Activated naive CD8-positive, alpha-beta T cell (primary cell): ENCODE results near the gene DTD2.
"Not testable (repeated sequence)": the region's sequence is repeated elsewhere in the genome, so short reads cannot be mapped to it uniquely, and the experiment has no call there.

Experiments
- H3K27ac Mint-ChIP-seq: one replicate; pipeline ENCODE4 v1.8.0; 2021; ENCODE audit warnings: mixed read lengths
- H3K27me3 Mint-ChIP-seq: one replicate; pipeline ENCODE4 v1.8.0; 2021; ENCODE audit warnings: mixed read lengths
- H3K36me3 Mint-ChIP-seq: one replicate; pipeline ENCODE4 v1.8.0; 2021; ENCODE audit warnings: mixed read lengths
- H3K4me1 Mint-ChIP-seq: one replicate; pipeline ENCODE4 v1.8.0; 2021; ENCODE audit warnings: low read depth, mixed read lengths
- H3K4me3 Mint-ChIP-seq: one replicate; pipeline ENCODE4 v1.8.0; 2021; ENCODE audit warnings: mild to moderate bottlenecking, mixed read lengths
- H3K9me3 Mint-ChIP-seq: one replicate; pipeline ENCODE4 v1.8.0; 2021; ENCODE audit warnings: low read depth, mixed read lengths

Gene DTD2

DNA sequence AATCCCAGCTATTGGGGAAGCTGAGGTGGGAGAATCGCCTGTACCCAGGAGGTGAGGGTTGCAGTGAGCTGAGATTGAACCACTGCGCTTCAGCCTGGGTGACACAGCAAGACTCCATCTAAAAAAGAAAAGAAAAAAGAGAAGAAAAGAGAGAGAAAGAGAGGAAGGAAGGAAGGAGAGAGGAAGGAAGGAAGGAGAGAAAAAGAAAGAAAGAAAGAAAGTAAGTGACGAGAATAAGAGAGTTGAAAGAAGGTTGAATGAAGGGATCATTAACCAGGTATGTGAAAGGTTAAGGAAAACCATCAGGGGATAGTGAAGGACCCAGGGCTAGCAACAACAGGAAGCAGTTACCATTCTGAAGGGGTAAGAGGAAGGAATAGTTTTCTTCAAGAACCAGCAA lies 4.2 kb upstream of the DTD2 start:
- Mint-ChIP-seq H3K4me3 (no peak overlapping the region), H3K9me3 (no peaks in the 10 kb centered on the region), H3K27me3 (no peaks in the 10 kb centered on the region), H3K4me1 (peaks cover 14% of the 10 kb centered on the region), H3K36me3 (no peaks in the 10 kb centered on the region), H3K27ac (no peak overlapping the region)

DNA sequence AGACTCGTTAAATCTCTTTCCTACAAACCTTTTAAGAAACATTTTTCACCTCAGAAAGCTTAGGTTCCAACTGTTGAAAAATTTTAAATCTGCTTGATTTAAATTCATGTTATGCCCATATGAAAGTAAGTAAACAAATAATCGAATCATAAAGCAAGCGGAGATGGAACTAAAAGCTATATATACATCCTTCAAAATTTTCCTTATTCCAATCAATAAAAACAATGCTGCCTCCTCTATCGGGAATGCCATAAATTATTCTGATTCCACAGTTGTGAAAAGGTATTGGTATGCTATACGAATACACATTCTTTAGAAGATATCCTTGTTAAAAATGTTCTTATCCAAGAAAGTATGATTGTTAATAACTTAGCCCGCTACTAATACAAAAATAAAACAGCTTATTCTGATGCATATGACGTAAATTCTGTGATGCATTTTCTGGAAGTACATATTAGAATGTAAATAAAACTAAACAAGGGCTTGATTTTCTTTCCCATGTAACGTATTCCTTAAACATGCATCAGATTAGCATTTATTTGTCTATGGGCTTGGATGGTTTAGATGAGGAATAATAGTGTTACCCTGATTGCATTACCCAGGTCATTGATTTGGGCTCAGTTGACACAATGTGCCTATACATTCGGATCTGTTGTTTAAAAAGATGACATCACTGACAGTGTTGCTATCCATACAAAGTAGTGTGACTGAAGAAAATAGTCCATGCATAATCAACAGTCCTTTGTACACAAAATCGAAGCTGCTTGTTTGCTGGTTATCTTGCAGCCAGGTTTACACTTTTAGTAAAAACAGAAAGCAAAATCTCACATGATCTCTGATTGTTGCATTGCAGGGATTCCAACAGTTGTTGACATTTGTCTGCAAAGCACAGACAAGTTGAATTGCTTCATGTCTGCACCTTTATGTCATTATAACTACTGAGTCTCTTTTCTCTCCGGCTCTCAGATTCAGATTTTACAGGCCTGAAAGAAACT lies 656 bp upstream of the DTD2 start:
- no peaks in the 10 kb centered on the region for H3K36me3 Mint-ChIP-seq
- peak overlapping the region; percentile 96 for H3K27ac Mint-ChIP-seq
- peaks cover 27% of the 10 kb centered on the region for H3K4me1 Mint-ChIP-seq
- peak overlapping the region; percentile 97 for H3K4me3 Mint-ChIP-seq
- no peaks in the 10 kb centered on the region for H3K27me3 Mint-ChIP-seq
- no peaks in the 10 kb centered on the region for H3K9me3 Mint-ChIP-seq

DNA sequence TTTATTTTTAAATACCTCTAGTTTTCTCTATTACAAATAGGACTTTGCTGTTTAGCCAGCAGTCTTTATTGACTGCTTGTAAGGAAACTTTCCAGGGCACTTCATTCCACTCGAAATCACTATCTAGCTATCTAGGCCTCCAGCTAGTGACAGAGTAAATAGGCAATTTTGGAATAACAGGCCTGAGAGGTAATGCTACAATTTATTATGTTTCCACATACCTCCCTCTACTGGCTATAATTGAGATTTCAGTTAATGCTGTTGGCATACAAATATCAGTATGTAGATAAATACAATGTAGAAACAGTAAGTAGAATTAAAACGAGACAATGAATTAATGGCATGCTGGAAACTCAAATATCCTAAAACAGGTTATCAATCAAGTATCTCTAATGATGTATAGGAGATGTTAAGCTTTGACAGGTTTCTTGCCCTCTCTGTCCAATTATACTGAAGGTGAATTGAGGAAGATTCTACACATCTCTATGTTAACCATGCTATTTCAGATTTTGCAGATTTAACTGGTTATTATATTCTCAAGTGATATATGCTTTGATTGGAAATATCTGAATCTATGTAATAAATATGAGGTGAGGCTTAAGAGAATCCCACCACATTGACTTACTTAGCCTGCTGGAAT lies 7.2 kb downstream of the DTD2 start:
- peaks cover 16% of the 10 kb centered on the region for H3K36me3 Mint-ChIP-seq
- H3K9me3 Mint-ChIP-seq: no peaks in the 10 kb centered on the region
- peaks cover 8% of the 10 kb centered on the region for H3K4me1 Mint-ChIP-seq
- H3K27ac Mint-ChIP-seq: no peak overlapping the region
- no peak overlapping the region for H3K4me3 Mint-ChIP-seq
- H3K27me3 Mint-ChIP-seq: no peaks in the 10 kb centered on the region

DNA sequence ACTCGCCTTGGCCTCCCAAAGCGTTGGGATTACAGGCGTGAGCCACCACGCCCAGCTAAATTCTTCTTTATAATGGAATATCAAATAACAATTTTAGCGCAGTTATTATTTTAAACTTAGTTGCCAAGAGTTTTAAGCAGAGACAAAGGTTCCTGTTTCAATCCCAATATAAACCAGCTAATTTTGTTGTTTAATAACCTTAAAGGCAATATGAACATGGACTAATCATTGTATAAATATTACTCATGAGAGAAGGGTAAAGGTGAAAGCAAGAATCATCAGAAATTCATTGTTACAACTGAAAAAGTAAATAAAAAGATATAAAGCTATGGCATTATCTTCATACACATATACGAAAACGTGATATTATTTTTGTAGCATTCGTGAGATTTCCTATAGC lies 8.2 kb downstream of the DTD2 start:
- Mint-ChIP-seq H3K9me3 (no peaks in the 10 kb centered on the region), H3K27me3 (no peaks in the 10 kb centered on the region), H3K4me3 (no peak overlapping the region), H3K27ac (no peak overlapping the region), H3K4me1 (peaks cover 4% of the 10 kb centered on the region), H3K36me3 (peaks cover 18% of the 10 kb centered on the region)

DNA sequence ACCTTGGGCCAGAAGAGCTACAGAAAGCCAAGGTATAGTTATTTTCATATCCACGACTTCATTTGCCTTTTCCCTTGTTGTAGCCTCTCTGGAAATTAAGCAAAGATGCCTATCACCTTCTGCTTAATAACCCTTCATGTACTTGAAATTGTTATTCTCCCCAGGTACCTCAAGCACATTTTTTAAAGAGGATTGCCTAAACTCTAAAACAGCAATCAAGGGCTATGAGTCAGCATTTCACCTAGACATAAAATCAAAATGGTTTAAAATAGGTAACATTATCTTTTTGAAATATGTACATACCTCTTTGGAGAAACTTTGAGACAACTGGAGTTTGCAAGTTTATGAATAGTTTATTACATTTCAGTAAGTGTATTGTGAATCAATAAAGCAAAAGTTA lies 11.6 kb downstream of the DTD2 start:
- Mint-ChIP-seq H3K27me3 (no peaks in the 10 kb centered on the region), H3K27ac (no peak overlapping the region), H3K9me3 (no peaks in the 10 kb centered on the region), H3K4me3 (no peak overlapping the region), H3K36me3 (peaks cover 19% of the 10 kb centered on the region), H3K4me1 (no peaks in the 10 kb centered on the region)

DNA sequence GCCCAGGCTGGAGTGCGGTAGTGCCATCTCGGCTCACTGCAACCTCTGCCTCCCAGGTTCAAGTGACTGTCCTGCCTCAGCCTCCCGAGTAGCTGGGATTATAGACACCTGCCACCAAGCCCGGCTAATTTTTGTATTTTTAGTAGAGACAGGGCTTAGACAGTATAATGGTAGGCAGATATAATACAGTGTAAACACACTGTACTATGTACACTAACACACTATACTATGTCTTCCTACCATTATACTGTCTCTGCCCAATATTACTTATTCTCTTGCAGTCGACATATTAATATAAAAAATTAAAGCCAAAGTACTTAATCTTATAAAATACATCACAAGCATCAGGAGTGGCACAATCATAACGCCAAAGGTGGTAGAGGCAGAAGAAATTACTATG lies 15.0 kb downstream of the DTD2 start:
- Mint-ChIP-seq H3K27ac (no peak overlapping the region), H3K4me1 (no peaks in the 10 kb centered on the region), H3K27me3 (no peaks in the 10 kb centered on the region), H3K36me3 (peaks cover 15% of the 10 kb centered on the region), H3K9me3 (no peaks in the 10 kb centered on the region), H3K4me3 (no peak overlapping the region)

DNA sequence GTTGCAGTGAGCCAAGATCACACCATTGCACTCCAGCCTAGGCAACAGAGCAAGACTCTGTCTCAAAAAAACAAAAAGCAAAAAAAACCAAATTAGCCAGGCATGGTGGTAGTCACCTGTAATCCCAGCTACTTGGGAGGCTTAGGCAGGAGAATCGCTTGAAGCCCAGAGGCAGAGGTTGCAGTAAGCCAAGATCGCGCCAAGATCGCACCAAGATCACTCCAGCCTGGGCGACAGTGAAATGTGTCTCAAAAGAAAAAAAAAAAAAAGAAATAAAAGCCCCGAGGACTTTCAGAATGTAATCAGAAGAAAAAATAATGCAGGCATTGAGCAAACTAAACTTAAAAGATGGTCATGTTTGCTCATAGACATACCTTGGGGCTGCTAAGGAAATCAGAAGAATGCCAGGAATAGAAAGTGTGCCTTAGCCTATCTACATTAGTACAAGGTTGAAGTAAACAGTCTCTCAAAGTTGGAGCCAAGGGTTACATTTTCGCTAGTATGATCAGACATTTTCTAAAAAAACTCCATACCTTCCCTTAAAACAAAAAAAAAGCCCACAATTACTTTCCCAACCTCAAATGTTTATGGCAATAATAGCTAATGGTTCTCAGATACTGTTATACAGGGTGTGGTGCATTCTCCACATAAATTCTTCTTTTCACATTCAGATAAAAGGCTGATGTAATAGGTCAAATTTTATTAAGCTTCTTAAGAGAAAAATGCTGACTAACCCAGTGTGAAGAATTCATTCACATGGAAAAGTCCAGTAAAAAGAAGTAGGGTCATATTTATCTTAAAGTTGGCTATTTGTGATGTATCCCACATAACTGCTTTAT lies 15.8 kb downstream of the DTD2 start:
- no peaks in the 10 kb centered on the region for H3K27me3 Mint-ChIP-seq
- no peaks in the 10 kb centered on the region for H3K9me3 Mint-ChIP-seq
- H3K4me1 Mint-ChIP-seq: no peaks in the 10 kb centered on the region
- H3K36me3 Mint-ChIP-seq: peaks cover 15% of the 10 kb centered on the region
- H3K4me3 Mint-ChIP-seq: no peak overlapping the region
- no peak overlapping the region for H3K27ac Mint-ChIP-seq

DNA sequence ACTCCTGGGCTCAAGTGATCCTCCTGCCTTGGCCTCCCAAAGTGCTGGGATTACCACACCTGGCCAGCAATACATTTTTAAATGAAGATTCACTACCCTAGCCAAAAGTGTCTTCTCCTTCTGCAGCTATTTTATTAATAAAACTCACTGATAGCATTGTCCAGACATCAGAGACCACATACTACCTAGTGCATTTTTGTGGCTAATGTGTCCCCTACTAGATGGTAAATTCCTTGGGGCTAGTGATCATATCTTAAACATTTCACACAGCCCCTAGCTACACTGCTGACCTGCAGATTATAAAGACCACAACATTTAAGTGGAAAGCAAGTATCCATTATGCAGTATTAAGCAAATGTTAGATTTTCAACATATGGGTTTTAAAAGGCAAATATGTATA lies 17.0 kb downstream of the DTD2 start:
- Mint-ChIP-seq H3K27ac (no peak overlapping the region), H3K9me3 (no peaks in the 10 kb centered on the region), H3K27me3 (no peaks in the 10 kb centered on the region), H3K4me1 (no peaks in the 10 kb centered on the region), H3K4me3 (no peak overlapping the region), H3K36me3 (peaks cover 9% of the 10 kb centered on the region)

DNA sequence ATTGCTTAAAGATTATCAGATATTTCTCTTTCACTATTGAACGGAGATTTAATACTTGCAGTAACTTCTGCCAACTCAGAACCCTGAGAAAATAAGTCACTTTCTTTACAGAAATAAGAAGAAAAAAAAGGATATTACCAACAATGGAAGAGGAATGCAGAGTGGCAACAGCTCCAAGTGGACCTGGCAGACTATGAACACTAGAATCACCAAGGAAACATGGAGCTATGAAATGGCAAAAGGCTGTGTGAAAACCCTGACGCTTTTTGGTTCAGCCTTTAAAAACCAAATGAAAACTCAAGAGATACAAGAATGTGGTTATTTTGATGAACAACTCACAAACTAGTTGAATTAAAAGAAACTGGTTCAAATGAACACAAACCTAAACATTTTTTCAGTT lies 17.7 kb downstream of the DTD2 start:
- no peaks in the 10 kb centered on the region for H3K4me1 Mint-ChIP-seq
- no peak overlapping the region for H3K4me3 Mint-ChIP-seq
- no peaks in the 10 kb centered on the region for H3K27me3 Mint-ChIP-seq
- no peak overlapping the region for H3K27ac Mint-ChIP-seq
- peaks cover 9% of the 10 kb centered on the region for H3K36me3 Mint-ChIP-seq
- H3K9me3 Mint-ChIP-seq: no peaks in the 10 kb centered on the region

DNA sequence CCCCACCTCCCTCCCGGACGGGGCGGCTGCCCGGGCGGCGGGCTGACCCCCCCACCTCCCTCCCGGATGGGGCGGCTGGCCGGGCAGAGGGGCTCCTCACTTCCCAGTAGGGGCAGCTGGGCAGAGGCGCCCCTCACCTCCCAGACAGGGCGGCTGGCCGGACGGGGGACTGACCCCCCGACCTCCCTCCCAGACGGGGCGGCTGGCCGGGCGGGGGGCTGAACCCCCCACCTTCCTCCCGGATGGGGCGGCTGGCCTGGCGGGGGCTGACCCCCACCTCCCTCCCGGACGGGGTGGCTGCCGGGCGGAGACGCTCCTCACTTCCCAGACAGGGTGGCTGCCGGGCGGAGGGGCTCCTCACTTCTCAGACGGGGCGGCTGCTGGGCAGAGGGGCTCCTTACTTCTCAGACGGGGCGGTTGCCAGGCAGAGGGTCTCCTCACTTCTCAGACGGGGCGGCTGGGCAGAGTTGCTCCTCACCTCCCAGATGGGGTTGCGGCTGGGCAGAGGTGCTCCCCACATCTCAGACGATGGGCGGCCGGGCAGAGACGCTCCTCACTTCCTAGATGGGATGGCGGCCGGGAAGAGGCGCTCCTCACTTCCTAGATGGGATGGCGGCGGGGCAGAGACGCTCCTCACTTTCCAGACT lies 20.1 kb downstream of the DTD2 start:
- H3K27me3 Mint-ChIP-seq, H3K9me3 Mint-ChIP-seq, H3K27ac Mint-ChIP-seq: not testable (repeated sequence)

DNA sequence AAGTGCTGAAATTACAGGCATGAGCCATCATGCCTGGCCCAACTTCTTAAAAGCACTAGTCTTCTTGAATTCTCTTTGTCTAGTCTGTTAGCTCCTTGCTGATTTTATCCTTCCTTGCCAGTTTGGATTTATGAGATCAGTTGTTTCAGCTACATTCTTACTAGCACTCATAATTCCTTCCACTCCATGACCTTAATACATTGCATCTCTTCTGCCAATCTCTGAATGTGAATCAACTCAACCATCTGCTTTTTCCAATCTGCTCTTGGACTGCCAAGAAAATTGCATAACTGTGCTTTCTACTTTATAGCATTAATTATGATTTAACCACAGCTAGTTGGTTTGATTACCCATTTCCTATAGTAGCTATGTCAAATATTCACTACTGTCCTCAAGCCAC lies 22.0 kb downstream of the DTD2 start:
- H3K4me1 Mint-ChIP-seq: peaks cover 3% of the 10 kb centered on the region
- H3K9me3 Mint-ChIP-seq: no peaks in the 10 kb centered on the region
- H3K27me3 Mint-ChIP-seq: no peaks in the 10 kb centered on the region

More for the DNA sequence above, 20.1 kb downstream of the DTD2 start:
- not testable (repeated sequence) for H3K4me1 Mint-ChIP-seq, H3K36me3 Mint-ChIP-seq, H3K4me3 Mint-ChIP-seq

DNA sequence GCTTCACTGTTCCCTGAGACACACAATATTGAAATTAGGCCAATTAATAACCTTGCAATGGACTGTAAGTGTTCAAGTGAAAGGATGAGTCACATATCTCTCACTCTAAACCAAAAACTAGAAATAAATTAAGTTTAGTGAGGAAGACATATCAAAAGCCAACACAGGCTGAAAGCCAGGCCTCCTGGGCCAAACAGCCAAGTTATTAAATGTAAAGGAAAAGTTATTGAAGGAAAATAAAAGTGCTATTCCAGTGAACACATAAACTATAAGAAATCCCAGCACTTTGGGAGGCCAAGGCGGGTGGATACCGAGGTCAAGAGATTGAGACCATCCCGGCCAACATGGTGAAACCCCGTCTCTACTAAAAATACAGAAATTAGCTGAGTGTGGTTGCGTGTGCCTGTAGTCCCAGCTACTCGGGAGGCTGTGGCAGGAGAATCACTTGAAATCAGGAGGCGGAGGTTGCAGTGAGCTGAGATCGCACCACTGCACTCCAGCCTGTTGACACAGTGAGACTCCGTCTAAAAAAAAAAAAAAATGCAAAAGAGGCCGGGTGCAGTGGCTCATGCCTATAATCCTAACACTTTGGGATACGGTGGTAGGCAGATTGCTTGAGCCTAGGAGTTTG lies 26.6 kb downstream of the DTD2 start:
- H3K27ac Mint-ChIP-seq: peak overlapping the region; percentile 25

More for the DNA sequence above, 22.0 kb downstream of the DTD2 start:
- Mint-ChIP-seq H3K4me3 (no peak overlapping the region), H3K27ac (no peak overlapping the region), H3K36me3 (peaks cover 11% of the 10 kb centered on the region)

DNA sequence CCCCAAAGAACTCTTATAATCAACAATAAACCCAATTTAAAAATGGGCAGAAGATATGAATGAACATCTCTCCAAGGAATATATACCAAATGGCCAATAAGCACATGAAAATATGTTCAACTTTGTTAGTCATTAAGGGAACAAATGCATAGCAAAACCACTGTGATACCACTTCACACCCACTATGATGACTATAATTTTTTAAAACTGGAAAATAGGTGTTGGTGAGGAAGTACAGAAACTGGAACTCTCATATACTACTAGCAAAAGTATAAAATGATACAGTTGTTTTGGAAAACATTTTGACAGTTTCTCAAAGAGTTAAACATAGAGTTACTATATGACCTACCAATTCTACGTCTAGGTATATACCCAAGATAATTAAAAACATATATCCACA lies 27.5 kb downstream of the DTD2 start:
- Mint-ChIP-seq H3K36me3 (peaks cover 9% of the 10 kb centered on the region), H3K9me3 (no peaks in the 10 kb centered on the region), H3K4me3 (no peak overlapping the region), H3K27ac (peak overlapping the region; percentile 34), H3K4me1 (peaks cover 5% of the 10 kb centered on the region), H3K27me3 (no peaks in the 10 kb centered on the region)

More for the DNA sequence above, 26.6 kb downstream of the DTD2 start:
- no peak overlapping the region for H3K4me3 Mint-ChIP-seq
- H3K27me3 Mint-ChIP-seq: no peaks in the 10 kb centered on the region
- peaks cover 5% of the 10 kb centered on the region for H3K4me1 Mint-ChIP-seq
- H3K9me3 Mint-ChIP-seq: no peaks in the 10 kb centered on the region
- peaks cover 9% of the 10 kb centered on the region for H3K36me3 Mint-ChIP-seq

DNA sequence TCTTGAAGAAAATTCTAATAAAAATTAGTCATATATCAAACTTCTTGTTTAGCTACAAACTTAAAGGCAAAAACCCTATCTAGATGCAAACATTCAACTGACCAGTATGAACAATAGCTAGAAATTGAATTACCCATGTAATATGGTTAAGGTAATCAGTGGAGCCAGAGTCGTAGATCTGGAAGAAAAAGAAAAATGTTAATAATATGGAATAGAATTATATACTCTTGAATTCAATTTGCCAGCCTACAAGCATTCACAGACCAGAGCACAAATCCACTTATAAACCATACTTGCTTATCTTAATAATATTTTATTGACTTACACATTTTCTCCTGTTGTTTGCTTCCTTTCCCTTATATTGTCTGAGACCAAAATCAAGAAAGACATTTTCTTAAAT lies 29.3 kb downstream of the DTD2 start:
- peaks cover 9% of the 10 kb centered on the region for H3K36me3 Mint-ChIP-seq
- H3K27me3 Mint-ChIP-seq: no peaks in the 10 kb centered on the region
- H3K9me3 Mint-ChIP-seq: no peaks in the 10 kb centered on the region
- no peak overlapping the region for H3K4me3 Mint-ChIP-seq
- peaks cover 5% of the 10 kb centered on the region for H3K4me1 Mint-ChIP-seq
- H3K27ac Mint-ChIP-seq: no peak overlapping the region
